ENCODE measurements around the gene TET2.
A peak's percentile ranks its signal among the peaks of the same experiment; 100 is the strongest.

TET2 gene

DNA sequence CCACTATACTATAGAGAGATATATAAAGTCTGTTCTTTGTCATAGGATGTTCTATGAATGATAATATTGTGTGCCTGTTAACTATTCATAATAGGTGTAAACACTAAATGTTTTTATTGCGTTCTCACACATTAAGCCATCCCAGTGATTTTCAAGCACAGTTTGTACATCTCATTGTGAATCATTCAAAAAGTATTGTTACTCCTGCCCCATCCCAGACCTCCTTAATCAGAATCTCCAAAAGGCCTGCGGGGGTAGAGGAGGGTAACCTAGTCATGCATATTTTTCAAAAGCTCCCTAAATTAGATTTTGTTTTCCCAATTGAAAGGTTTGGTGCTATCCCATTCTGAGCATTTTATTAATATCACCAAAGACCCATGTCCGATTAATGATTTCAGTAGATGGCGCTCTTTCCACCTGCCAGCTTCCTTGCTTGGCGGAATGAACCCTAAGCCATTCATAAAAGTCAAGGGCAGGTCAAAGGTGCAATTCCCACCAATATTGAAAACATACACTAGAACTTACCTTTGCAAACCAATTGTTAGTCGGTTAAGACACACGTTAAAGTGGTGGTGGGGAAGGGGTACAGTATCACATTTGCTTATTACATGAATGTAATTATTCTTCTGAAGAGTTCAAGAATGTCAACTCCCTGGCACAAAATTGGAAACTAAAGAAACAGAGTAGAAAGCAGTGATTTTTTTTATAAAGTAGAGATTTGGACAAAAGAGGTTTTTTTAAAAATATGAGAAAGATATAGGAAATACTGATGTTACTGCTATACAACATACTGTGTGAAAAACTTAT, 5.8 kb upstream of the TET2 start:
- peak in 1 of 2 donors; percentile 6 for DNase-seq (ENCODE audit: low read depth in 1 of 2, low spot score in 1 of 2)

DNA sequence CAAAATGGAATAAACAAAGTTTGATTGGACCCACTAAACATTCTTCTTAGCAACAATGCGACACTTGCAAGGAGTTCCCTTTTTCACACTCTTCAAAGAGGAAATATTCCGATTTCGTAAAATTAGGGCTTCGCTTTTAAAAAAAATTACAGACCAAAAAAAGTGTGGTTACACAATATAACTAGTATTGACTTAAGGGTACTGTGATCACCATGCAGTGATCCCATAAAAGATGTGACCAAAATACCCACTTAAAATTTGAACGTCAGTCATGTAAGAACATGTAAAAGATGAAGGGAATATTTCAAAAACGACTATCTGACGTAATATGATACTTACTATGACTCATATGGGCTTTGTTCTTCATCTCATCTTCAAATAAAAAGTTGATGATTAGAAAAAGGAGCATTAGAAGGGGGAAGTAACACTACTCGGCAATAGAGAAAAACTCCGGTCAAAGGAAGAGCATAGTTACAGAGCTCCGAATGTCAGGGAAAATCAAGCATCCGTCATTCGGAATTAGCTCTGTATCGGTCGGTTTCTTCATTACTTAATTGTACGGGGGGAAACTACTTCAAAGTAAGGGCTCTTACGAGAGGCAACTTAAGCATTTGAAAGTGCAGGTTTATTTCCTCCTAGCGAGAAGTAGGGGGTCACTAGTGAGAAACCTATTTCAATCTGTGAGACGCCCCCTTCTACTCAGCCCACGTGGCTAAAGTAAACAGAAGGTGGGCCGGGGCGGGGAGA, 1.3 kb upstream of the TET2 start:
- no peak for DNase-seq (ENCODE audit: low read depth in 1 of 2, low spot score in 1 of 2)

DNA sequence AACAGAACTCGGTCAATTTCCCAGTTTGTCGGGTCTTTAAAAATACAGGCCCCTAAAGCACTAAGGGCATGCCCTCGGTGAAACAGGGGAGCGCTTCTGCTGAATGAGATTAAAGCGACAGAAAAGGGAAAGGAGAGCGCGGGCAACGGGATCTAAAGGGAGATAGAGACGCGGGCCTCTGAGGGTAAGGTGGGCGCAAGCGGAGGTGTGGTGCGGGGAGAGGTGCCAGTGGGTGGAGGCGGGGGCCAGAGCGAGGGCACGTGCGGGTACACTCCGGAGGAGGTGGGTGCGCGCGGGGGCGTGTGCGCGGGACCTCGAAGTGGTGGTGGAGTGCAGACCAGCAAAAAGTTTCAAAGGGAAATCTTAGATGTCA, 787 bp upstream of the TET2 start:
- peak in 1 of 2 donors; percentile 20 for DNase-seq (ENCODE audit: low read depth in 1 of 2, low spot score in 1 of 2)

DNA sequence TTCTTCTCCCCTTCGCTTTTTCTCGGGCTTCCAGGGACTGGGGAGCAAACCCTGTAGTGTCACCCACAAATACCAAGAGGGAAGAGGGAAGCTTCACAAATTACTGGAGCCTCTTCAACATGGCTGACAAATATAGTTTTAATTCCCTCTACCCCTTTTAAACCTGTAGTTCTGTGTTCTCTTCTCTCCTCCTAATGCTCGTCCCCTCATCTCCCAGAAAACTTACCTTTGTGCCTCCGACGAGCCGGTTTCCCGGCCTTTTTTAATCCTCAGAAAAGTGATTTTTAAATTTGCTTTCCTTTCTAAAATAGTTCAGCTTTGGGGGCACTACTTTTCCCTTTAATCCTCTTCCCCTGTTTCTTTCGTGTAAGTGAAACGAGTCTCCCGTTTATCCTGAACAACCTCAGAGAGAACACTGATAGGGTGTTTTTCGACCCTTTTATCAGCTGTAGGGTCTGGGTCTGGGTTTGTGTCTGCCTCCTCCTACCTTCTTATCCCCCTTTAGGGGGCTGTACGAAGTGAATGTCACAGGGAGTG, 408 bp downstream of the TET2 start:
- DNase-seq (ENCODE audit: low read depth in 1 of 2, low spot score in 1 of 2): no peak

DNA sequence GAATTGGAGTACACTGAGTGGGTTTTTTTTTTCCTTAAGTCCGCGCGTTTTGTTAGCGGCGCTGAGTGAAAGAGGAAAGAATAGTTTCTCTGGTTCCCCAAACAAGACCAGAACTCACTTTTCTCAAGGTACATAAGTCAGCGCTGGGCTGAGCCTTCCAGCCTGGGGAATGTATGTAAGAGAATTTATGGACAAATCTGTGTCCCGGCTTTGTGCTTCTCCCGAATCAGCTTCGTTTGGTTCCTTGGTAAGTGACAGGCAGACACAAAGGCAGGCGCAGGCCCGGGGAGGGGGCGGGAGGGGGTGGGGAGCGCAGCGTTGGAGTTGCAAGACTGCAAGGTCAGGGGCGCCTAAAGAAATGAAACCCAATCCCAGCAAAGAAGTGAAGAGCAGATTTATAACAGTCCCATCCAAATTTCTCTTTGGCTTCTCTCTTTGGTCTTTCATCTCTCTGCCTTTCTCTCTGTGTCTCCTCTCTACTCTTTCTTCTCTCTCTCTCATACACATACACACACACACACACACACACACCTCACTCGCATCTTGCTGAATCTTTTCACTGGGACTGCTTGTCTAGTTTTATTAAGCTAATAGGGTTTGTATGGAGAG, 981 bp downstream of the TET2 start:
- no peak for DNase-seq (ENCODE audit: low read depth in 1 of 2, low spot score in 1 of 2)

DNA sequence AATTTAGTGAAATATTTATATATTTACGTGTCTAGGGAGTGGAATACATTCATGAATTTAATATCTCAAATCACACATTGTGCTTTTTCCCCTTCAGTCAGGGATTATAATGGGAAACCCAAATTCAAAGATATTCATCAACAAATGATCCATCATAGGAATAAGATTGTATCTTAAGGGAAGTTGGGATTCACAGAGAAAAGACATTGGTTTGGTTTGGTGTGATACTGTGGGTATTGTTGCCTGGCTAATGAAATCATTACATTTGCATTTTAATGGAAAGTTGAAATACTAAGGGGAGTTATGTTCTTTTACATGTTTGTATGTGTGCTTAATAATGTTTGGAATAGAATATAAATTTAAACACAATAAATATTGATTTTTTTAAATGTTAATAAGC, 1.7 kb downstream of the TET2 start:
- DNase-seq (ENCODE audit: low read depth in 1 of 2, low spot score in 1 of 2): no peak

DNA sequence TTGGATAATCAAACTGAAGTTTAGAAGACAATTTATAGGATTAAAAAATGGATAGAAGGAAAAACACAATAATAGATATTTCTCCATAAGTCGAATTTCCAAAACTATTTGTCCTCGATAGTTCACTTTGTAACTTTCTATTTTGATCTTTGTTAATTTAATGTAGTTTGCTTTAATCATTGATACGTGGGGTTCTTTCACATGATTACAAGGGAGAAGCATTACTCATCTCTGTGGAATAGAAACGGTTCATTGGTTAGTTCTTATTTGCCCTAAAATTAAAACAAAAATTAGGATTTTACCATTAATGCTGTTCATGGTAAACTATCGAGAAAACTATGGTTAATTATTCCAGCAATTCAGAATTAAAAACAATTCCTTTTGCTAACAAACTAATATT, 2.1 kb downstream of the TET2 start:
- DNase-seq (ENCODE audit: low read depth in 1 of 2, low spot score in 1 of 2): no peak

DNA sequence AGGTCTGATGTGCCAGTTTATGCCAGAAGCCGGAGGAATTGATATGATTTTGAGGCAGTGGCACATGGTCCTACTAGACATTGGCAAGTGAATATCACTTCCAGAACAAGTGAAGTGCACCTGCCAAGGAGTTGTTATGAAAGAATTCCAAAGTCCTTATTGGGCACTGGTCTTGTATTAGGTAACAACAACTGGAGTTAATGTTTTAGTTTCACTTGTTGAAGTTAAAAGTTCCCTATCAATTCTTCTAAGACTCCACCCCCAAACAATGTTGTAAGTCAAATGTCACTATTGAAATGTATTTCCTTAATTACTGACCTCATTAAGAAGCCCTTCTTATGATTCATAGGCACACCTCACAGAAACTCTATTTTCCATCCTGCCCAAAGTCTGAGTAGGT, 3.1 kb downstream of the TET2 start:
- no peak for DNase-seq (ENCODE audit: low read depth in 1 of 2, low spot score in 1 of 2)

DNA sequence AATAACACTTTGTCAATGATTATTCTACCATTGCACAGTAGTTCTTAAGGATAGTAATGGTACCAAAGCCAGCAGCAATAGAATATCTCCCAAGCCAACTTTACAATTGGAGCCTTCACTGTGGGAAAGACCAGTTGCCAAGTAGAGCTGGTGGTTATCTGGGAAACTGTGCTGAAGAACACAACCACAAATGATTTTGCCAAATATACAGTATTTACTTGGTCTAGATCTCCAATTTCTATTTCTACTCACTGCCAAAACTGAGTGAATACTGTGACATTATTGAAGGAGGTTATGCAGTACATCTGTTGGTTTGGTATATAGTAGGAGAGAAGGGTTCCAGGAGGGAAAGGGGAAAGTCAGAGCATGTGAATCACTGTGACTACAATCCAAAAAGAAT, 3.8 kb downstream of the TET2 start:
- no peak for DNase-seq (ENCODE audit: low read depth in 1 of 2, low spot score in 1 of 2)

DNA sequence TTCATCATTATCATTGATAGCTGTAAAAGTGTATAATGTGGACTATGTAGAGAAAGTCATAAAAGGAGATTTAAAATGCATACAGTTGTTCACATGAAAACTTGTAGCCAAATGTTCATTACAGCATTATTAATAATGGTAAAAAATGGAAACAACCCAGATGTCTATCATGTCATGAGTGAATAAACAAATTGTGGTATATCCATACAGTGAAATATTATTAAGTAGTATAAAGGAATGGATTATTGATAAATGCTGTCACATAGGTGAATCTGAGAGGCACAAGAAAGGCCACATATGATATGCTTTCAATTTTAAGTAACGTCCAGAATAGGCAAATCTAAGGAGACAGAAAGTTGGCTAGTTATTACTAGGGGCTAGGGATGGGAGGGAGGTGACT, 7.1 kb downstream of the TET2 start:
- no peak for DNase-seq (ENCODE audit: low read depth in 1 of 2, low spot score in 1 of 2)

DNA sequence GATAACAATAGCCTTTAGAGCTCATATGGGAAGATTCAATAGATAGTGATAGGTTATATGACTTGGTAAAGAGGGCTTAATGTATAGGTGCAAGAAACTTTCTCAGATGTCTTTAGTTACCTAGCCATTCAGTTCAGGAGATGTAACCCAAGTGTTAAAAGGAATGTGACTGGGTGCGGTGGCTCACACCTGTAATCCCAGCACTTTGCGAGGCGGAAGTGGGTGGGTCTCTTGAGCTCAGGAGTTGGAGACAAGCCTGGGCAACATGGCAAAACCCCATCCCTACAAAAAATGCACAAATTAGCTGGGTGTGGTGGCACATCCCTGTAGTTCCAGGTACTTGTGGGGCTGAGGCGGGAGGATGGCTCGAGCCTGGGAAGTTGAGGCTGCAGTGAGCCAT, 7.9 kb downstream of the TET2 start:
- no peak for DNase-seq (ENCODE audit: low read depth in 1 of 2, low spot score in 1 of 2)

DNA sequence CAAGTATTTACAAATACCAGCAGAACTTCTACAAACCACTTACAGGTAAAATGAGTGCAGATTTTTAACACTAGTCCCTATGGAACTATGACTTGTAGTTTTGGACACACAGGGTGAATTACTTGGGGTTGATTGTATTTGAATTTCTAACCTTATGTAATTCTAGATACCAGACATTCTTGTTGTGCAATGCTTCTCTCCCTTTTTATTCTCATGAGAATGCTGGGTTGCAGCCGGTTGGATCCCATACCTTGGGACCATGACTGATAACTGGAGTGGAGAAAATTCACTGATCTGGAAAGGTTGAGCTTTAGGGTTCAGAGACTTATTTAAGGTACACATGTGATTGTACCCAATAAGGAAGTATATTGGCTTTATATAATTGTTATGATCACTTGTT, 8.8 kb downstream of the TET2 start:
- no peak for DNase-seq (ENCODE audit: low read depth in 1 of 2, low spot score in 1 of 2)

DNA sequence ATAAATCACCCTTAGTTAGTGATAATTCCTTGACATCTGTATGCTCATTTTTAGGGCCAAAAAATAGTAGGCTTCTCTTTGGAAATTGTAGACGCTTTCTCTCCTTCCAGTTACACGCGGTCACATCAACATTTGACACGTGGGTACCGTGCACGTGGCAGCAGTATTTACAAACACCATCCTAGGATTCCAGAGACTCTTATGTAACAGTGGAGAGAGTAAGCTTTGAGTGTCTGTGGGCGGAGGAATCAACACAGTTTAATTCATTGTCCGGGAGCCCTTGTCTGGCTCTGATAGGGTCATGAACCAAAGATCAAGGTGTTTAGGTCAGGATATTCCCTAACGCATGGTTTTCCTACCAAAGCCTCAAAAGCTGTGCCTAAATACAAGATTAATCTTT, 12.2 kb downstream of the TET2 start:
- DNase-seq (ENCODE audit: low read depth in 1 of 2, low spot score in 1 of 2): no peak

DNA sequence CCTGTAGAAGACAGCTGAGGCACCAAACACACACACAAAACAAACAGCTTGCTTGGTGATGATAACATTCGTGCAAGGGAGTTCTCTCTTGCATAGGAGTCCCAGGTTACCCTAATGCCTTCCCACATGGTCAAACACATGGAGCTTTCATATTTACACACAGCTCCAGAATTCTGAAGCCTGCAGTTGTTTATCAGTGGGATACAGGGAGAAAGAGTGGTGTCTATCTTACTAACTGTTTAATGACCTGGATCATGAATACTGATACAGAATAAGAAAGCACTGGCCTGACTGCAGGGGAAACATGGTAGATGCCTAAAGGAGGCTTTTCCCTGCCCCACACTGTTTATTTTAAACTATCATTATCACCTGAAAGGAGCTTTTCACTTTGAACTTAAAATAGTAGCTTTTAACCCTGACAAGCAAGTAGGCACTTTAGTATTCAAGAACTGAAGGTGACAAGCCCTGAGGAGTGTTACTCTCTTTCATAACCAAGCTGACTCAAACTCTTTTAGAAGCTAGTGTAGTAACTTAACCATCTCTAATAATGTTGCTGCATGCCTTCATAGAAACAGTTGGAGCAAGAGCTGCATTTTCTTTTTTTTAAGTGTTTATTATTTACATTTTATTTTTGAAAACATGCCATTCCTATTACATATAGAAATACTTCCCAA, 15.6 kb downstream of the TET2 start:
- no peak for DNase-seq (ENCODE audit: low read depth in 1 of 2, low spot score in 1 of 2)

DNA sequence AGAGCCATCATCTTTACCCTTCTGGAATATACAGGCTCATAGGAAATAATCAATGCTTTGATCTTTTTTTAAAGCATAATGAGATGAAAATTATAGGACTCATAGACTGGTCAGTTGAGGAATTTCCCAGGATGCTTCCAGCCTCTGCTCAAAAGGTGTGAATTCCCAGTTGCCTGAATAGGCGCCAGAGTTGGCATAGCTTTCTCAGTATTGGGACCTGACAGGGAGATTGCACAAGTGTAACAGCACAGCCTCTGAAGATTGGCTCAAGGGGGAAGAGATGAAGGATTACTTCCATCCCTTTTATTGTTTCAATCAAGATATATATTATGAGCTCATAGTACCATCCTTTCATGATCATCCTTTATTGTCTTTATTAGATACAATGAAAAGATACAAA, 17.9 kb downstream of the TET2 start:
- DNase-seq (ENCODE audit: low read depth in 1 of 2, low spot score in 1 of 2): no peak

DNA sequence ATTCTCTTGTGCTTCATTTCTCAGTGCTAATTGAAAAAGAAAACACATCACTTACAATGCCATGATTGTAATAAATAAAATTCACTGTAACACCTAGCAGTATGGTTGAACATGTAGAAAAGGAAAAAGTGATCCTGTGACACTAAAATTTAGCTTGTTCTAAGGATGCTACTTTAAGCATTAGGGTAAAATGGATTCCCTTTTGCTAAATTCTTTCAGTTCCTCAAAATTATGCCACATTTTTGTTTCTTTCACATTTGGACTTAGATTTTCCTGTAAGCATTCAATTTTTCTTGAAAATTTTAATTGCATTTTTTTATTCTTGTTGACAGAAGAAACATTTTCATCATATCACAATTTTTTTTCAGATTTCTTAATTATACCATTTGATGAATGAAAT, 19.4 kb downstream of the TET2 start:
- DNase-seq (ENCODE audit: low read depth in 1 of 2, low spot score in 1 of 2): no peak

DNA sequence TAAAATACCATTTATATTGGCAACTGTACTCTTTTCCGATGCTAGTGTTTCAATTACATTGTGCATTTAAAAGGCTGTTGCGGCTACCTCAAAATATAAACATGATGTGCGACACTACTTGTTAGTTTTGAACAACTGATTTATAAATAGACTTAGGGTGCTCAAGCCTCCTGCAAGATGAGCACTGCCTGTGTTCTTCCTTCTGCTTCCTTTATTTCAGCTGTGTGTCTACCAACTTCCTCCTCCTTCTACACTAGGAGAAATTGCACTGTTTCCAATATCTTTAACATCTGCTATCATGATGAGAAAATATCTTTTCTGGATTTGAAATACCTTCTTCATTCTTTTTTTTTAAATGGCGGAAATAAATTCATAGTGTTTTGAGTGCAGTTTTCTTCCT, 24.0 kb downstream of the TET2 start:
- DNase-seq (ENCODE audit: low read depth in 1 of 2, low spot score in 1 of 2): no peak

DNA sequence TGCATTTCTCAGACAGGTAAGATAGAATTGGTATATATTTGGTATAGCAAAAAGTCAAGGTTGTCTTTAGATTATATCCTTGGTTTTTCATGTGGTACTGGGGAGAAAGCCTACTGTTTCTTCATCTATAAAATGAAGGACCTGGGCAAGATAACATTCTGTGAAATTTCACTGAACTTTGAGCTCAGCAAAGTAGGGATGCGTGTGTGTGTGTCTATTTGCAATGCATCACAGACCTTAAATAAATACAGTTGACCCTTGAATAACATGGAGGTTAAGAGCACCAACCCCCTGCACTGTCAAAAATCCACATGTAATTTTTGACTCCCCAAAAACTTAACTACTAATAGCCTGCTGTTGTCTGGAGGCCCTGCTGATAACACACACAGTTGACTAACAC, 25.2 kb downstream of the TET2 start:
- DNase-seq (ENCODE audit: low read depth in 1 of 2, low spot score in 1 of 2): no peak

DNA sequence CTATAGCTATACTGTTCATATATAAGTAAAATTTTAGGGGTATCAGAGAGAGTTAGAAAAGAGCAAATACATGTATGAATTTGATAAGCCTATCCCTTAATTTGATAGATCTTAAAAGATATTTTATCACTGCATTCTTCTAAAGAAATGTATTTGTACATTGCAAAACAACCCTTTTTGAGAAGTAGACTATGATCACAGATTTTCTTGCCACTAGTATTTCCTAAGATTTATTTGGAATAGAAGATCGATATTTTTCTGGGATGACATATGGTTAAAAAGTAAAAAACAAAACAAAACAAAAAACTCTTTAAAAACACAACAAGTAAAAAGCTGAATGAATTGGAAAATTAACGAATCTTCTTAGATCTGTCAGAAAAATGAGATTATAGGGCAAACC, 27.4 kb downstream of the TET2 start:
- no peak for DNase-seq (ENCODE audit: low read depth in 1 of 2, low spot score in 1 of 2)

DNA sequence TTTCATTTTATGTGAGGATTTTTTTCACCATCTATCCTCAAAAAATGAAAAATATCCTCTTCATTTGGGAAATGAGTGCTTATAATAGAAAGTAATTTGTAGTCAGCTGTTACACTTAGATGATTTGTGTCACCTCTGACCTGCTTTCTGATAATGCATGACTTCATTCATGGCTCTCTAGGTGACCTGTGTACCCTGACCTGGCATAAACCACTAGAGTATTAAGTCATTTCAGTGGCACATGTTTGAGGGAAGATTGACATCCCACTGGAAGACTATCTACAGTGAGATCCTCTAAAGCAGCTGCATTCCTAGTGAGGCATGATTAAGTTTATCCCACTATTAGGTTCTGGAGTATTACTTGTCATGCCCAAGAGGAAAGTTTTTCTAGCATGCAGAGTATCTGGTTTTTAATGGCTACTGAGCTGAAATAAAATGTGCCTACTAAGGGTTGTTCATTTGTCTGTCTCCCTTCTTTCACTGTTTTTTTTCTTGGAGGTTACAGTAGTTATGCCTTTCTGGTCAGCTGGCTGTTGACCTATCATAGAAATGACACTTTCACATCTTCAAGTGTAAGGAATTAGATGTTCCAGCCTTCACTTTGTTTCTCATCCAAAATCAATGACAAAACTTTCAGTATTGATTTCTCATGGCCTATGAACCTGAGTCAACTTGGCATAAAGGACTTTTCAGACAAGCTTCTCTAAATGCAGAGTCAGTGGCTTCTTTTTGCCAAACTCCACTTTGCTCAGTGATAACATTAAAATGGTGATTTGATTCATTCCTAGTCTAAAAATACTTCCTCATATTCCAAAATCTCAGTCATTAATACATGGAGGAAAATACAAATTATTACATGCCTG, 33.1 kb downstream of the TET2 start:
- DNase-seq (ENCODE audit: low read depth in 1 of 2, low spot score in 1 of 2): no peak

DNA sequence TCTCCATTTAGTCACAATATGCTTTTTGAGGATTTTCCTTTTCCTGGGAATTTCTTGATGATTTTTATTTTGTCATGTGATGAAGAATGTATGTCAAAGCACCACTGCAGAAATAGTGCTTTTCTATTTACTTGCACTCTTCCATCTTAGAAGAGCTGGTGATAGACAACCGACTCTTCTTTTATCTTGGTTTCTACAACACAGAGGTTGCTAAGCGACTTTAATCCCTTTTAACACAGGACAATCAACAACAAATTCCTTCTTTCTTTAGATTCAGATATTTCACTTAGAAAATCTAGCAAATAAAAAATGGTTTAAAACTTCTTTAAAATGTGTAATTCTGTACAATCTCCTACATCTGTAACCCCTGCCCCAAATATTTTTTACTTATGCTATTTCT, 34.6 kb downstream of the TET2 start:
- DNase-seq (ENCODE audit: low read depth in 1 of 2, low spot score in 1 of 2): no peak

All from activated T-helper 1 cell treated with anti-CD3 and anti-CD28 coated beads, Interleukin-2, amount 50 U/mL, for 16 hours (primary cell).